GM21423 (cell line): ENCODE results near the gene IDI2.

Experiments
- ATAC-seq: cut with Tn5 transposase; IDR thresholded peaks from one replicate; pipeline ENCODE4 v1.9.1; 2021; ENCODE audit warnings: mild to moderate bottlenecking, moderate library complexity; ENCODE audit not compliant: unreplicated experiment

Gene IDI2

DNA sequence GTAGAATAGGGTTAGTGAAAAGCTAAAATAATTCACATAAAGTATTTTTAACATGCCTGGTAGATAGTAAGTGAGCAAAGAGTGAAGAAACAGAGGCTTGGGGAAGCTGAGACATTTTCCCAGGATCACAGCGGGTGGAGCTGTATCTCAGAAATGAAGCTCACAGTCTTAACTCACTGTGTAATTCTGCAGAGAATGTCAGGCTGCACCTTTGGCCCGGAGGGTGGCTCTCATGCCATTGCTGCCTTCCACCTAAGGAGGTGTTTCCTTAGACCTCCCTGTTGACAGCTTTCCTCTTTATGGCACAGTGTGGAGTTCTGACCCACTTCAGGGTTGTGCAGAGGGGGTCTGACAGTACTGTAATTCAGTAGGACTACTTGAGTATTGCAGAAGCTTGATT is 40.3 kb downstream of the IDI2 start:
- no peak for ATAC-seq

DNA sequence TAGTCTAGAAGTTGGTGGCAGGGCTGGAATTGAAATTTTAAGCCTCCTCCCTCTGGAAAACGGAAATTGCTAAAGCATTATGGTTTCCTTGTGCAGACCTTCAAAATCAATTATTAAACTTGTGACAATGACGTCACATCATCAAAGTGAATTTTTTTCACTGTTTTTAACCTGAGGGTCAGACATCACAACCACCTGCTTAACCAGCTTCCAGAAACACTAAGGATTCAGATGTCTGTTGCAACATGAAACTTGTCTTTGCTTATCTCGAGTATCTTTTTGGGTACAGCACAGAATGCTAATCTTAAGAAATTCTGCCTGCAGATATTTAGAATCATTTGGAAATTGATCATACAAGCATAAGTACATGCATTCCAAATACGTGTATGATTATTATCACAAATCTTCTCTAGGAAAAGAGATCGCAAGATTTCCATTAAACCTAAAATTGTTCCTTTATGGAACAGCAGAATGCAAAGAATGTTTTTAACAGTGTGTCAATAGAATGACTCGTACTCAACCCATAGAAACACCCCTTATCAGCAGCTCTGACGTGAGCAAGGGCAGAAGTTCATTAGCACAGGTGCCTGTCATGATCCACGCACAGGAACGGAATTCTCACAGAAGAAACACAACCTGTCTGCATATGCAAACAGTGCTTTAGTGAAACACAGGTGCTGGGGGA is 41.5 kb downstream of the IDI2 start:
- ATAC-seq: no peak

DNA sequence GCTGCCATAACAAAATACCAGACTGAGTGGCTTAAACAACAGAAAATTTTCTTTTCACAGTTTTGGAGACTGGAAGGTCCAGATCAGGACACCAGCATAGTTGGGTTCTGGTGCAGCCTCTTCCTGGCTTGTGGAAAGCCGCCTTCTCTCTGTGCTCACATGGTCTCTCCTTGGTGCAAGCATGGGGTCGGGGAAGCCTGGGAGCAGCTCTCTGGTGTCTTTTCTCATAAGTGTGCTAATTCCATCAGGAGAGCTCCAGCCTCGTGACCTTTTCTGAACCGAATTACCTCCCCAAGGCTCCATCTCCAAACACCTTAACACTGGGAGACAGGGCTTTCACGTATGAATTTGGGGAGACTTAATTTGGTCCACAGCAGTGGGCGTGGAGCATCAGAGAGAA is 42.3 kb downstream of the IDI2 start:
- ATAC-seq: no peak

DNA sequence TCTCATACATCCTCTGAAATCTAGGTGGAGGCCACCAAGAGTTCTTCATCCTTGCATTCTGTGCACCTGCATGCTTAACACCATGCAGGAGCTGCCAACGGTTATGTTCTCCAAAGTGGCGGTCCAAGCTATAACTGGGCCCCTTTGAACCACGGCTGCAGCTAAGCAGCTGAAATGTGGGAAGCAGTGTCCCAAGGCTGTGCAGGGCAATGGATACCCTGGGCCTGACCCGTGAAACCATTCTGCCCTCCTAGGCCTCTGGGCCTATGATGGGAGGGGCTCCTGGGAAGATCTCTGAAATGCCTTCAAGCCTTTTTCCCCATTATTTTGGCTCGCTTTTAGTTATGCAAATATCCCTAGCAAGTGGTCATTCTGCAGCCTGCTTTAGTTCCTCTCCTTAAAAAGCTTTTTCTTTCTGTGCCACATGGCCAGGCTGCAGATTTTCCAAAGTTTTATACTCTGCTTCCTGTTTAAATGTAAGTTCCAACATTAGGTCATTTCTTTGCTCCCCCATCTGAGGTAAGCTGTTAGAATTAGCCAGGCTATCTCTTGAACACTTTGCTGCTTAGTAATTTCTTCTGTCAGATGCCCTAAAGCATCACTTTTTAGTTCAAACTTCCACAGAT is 45.1 kb downstream of the IDI2 start:
- no peak for ATAC-seq

DNA sequence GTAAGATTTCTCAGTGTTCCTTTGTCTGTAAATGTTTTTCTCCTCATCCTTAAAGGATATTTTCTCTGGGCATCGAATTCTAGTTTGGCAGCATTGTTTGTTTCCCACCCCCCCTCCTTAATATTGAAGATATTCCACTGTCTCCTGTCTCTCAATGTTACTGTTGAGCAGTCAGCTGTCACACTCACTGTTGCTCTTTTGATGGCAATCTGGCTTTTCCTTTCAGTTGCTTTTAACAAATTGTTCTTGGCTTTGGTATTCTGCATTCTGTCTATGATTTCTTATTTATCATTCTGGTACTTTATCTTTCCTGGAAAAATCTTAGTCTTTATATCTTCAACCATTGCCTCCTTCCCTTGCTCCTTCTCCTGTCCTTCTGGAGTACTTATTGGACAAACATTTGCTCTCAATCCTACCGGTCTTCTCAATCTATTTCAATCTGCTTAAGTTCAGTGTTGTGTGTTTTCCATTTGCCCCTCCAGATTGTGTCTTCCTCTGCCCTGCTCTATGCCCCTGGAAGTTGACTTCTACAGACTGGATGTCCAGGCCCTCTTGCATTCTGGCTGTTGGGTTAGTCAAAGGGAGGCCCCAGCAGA is 46.7 kb downstream of the IDI2 start:
- ATAC-seq: no peak

DNA sequence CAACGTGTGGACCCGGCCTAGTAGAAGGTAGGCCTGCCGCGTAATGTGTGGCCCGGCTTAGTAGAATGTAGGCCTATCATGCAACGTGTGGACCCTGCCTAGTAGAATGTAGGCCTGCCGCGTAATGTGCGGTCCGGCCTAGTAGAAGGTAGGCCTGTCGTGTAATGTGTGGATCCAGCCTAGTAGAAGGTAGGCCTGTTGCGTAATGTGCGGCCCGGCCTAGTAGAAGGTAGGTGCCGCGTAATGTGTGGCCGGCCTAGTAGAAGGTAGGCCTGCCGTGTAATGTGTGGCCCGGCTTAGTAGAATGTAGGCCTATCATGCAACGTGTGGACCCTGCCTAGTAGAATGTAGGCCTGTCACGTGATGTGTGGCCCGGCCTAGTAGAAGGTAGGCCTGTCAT is 49.3 kb downstream of the IDI2 start:
- no peak for ATAC-seq

DNA sequence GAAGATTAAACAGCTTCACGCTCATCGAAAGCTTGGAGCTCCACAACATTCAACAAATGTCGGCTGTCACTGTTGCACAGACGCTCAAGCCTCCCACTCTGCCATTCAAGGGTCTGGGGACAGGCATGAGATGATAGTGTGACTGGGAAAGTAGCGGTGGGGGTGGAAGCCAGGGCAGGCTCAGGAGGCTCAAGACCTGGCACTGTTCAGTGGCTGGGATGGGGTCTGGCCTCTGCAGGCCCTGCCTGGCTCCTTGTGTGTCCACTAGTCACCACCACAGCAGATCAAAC is 50.9 kb downstream of the IDI2 start:
- ATAC-seq: no peak

DNA sequence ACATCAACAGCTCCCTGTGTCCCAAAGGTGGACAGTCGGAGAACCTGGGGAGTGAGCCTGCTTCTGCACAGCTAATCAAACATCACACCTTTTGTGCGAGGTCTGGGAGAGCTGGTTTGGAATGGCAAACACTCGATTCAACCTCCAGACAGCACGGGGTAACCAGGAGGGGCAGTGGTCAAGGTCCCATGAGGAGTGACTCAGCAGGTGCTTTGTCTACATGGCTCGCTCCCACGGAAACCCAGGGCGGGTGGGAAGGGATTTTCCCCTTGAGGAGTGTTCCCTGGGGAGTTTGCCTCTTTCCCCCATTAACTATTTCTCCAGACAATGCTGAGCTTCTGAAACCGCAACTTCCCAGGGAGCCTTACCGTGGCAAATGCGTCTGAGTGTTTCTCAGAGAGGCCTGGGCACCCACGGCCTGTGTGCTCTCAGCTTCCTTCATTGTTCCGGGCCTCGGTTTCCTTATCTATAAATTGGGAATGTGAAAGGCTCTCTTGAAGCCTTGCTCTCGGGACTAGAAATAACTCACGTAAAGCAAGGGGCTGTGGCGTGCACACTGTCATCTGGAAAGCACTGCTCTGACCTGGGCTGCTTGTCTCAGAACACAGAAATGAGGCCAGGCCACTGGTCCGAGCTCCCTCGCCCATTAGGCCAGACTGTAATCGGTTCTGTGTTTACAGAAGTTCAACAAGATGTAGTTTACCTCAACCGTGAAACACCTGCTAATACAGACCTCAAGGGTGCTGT is 51.4 kb downstream of the IDI2 start:
- ATAC-seq: peak; percentile 54

DNA sequence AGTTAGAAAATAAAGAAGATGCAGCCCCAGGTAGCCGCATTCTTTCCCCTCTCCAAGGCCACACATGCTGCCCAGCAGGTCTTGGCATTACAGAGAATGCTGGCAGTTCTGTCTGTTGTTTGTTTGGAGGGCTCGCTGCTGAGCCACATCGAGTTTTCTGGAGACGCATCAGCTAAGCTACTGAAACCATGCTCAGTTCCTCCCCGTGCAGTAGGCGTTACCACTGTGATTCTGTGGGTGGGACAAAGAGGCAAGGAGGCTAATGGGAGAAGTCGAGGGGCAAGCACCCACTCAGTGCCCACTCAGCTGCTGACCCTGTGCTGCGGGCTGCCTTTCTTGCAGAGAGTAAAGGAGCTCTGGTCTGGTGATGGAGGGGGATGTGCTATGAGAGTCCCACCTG is 52.9 kb downstream of the IDI2 start:
- no peak for ATAC-seq

DNA sequence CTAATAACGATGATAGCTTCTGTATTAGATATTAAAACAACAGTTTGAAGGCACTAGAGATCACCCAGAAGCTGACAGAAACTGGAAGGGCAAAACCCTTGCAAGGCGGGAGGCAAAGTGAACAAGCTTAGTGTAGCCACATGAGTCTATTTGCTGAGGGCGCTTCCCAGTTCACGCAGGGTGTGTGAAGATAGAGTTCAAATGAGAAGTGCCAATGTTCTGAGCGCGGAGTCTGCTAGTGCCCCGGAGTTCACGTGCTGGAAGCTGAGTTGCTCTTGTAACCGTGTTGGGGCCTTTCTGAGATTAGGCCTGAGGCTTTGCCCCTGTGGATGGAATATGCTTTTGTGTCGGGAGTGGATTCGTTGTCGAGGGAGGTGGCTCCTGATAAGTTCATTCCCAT is 54.0 kb downstream of the IDI2 start:
- ATAC-seq: no peak

DNA sequence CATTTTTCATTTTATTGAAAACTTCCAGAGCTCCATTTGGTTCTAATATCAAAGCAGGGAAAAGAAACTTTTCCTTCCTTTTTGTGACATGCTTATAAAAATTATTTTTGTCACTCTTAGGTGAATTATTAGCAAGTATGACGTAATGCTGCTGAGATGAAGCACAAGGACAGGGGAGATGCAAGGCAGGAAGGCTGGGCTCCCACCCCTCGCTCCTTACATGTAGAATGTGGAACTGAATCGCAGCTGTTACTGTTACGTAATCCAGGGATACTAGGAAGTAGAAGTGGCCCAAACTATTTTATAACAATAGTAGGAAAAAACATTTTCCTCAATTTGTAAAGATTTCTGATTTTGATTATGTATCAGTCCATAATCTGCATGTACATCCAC is 54.5 kb downstream of the IDI2 start:
- ATAC-seq: no peak

DNA sequence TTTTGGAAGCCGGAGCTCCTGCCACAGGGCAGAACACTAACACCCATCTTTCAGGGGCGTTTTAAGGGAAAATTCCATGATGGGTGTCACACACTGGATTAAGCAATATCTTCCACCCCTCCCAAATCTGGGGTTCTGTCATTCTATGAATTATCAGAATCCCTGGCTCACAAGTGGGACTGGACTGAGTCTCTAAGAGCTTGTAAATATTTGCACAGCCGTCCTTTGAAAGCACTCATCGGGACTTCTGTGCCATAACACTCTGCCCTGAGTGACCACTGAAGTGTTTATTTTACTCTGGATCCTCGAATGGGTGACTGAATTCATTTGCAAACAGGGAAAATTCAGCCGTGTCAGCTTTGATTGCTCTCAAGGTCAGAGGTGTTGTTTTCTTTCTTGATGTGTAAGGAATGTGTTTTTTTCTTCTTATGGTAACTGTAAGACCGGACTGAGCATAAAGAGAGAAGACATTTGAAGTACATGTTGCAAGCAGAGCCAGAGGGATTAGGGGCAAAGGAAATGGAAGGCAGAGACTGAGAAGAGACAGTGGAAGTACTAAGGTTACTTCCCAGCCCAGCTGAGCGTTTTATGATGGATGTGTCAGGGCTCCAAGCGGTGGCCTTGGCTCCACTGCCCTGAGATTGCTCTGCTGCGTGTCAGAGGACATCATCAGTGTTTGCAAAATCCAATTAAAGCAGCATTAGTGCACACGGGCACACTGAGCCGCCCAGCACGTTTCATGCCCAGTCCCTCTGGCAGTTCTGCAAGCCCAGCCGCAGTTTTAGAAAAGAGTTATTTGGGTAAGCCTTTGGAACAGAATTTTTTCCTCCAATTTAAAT is 55.1 kb downstream of the IDI2 start:
- no peak for ATAC-seq

DNA sequence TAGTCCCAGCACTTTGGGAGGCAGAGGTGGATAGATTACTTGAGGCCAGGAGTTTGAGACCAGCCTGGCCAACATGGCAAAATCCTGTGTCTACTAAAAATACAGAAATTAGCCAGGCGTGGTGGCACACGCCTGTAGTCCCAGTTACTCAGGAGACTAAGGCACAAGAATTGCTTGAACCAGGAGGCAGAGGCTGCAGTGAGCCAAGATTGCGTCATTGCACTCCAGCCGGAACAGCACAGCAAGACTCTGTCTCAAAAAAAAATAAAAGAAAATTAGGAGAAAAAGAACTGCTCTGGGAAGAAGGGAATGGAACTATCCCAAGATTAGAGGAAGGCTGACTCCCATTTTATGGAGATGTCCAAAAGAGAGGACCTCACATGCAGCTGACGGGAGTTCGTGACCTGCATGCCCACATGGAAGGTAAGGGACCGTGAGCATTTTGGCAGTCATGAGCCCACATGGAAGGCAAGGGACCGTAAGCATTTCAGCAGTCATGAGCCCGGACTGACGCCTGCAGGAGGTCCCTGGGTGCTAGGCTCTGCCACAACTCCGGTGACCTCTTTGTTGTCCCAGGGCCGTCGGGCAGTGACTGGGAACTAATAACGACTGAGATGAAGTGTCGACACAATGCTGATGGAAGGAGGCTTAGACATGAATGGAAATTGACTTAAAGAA is 56.0 kb downstream of the IDI2 start:
- no peak for ATAC-seq
